Umbilical cord (tissue), 2 donors: ENCODE measurements around the gene ADAM15. TPM values are rescaled to one million over a fixed set of nuclear protein-coding genes. Genes with fewer than 3 reads are reported as not detected.

Experiments
- DNase-seq: peaks from one replicate; pipeline ENCODE4 v3.0.0-alpha.2; 2015; ENCODE audit warnings: low spot score
- total RNA-seq: library from RNA; depleted of rRNA; stranded (reverse); fragments of >200 nt; gene quantifications from one replicate; pipeline ENCODE4 v1.2.3, GENCODE V29; 2014; ENCODE audit warnings: low replicate concordance; ENCODE audit not compliant: insufficient read depth

ADAM15 gene
- total RNA-seq, 1 donor from 2014 or later, result 35.6 TPM

- DNase-seq, result no peak
Observed at GRCh38 chr1:155071701-155072100, 20.6 kb downstream of the ADAM15 start.

GRCh38 chr1:155072531-155073289 lies 21.6 kb downstream of the ADAM15 start:
- no peak for DNase-seq

GRCh38 chr1:155073377-155074242 lies 22.5 kb downstream of the ADAM15 start:
- no peak for DNase-seq

- DNase-seq, result no peak
Observed at GRCh38 chr1:155075535-155075934, 24.4 kb downstream of the ADAM15 start.

- DNase-seq, result no peak
Observed at GRCh38 chr1:155076371-155076770, 25.3 kb downstream of the ADAM15 start.

- no peak for DNase-seq
Observed at GRCh38 chr1:155077346-155077745, 26.2 kb downstream of the ADAM15 start.

GRCh38 chr1:155077758-155078445 lies 26.8 kb downstream of the ADAM15 start:
- no peak for DNase-seq

GRCh38 chr1:155078469-155079209 lies 27.5 kb downstream of the ADAM15 start, which contains the start of gene EFNA3:
Gene EFNA3, plus strand, starts transcription at chr1:155078837. Its CDS starts 105 bp downstream, at chr1:155078942.
- DNase-seq, result peak; percentile 60

GRCh38 chr1:155079210-155079486 lies 28.0 kb downstream of the ADAM15 start:
- DNase-seq, result no peak

GRCh38 chr1:155079487-155080311 lies 28.6 kb downstream of the ADAM15 start:
- DNase-seq, result no peak

- no peak for DNase-seq
Observed at GRCh38 chr1:155080312-155081228, 29.5 kb downstream of the ADAM15 start.

GRCh38 chr1:155081472-155082300 lies 30.6 kb downstream of the ADAM15 start:
- DNase-seq, result no peak

GRCh38 chr1:155082301-155083051 lies 31.4 kb downstream of the ADAM15 start:
- DNase-seq, result no peak

- DNase-seq, result no peak
Observed at GRCh38 chr1:155083052-155083541, 32.0 kb downstream of the ADAM15 start.

- DNase-seq, result no peak
Observed at GRCh38 chr1:155083865-155084721, 33.0 kb downstream of the ADAM15 start.

GRCh38 chr1:155084722-155085503 lies 33.8 kb downstream of the ADAM15 start:
- peak; percentile 99 for DNase-seq
